Measurements from ENCODE around the gene KAZN. TPM values are rescaled to one million over a fixed set of nuclear protein-coding genes. Genes with fewer than 3 reads are reported as not detected.
A peak's percentile ranks its signal among the peaks of the same experiment; 100 is the strongest.

Gene KAZN
- total RNA-seq, 1 donor from 2014 or later, result 2.8 TPM

DNA sequence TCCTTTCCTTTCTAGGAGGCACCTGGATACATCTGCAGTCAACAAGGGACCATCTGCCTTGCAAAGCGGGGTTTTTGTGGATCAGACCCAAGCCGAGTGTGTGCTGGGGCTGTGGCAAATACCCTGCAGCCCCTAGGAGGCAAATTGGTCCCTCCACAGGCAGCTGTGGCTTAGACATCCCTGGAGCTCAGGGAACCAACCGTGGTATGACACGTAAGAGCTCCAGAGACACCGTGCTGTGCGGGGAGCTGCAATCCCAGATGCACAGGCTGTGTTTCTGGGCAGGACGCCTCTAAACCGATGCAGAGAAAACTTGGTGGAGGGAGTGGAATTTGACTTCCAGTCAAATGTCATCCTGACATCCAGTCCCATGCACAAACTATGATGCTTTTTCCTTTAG is 141.5 kb downstream of the KAZN start:
- no peak for DNase-seq (ENCODE audit: low read depth)
- Histone ChIP-seq H3K36me3 (ENCODE audit: control insufficient read depth, insufficient read depth, low read length) (no peaks in the 10 kb centered on the region), H3K4me3 (ENCODE audit: low read depth, low read length) (no peak overlapping the region), H3K27me3 (ENCODE audit: control insufficient read depth, insufficient read depth, low read length) (no peaks in the 10 kb centered on the region)
- TF ChIP-seq, protein P1, sequence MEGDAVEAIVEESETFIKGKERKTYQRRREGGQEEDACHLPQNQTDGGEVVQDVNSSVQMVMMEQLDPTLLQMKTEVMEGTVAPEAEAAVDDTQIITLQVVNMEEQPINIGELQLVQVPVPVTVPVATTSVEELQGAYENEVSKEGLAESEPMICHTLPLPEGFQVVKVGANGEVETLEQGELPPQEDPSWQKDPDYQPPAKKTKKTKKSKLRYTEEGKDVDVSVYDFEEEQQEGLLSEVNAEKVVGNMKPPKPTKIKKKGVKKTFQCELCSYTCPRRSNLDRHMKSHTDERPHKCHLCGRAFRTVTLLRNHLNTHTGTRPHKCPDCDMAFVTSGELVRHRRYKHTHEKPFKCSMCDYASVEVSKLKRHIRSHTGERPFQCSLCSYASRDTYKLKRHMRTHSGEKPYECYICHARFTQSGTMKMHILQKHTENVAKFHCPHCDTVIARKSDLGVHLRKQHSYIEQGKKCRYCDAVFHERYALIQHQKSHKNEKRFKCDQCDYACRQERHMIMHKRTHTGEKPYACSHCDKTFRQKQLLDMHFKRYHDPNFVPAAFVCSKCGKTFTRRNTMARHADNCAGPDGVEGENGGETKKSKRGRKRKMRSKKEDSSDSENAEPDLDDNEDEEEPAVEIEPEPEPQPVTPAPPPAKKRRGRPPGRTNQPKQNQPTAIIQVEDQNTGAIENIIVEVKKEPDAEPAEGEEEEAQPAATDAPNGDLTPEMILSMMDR (IDR thresholded peaks at IDR 0.05; ENCODE audit: insufficient read depth, low read length, poor library complexity, severe bottlenecking), result no peak

DNA sequence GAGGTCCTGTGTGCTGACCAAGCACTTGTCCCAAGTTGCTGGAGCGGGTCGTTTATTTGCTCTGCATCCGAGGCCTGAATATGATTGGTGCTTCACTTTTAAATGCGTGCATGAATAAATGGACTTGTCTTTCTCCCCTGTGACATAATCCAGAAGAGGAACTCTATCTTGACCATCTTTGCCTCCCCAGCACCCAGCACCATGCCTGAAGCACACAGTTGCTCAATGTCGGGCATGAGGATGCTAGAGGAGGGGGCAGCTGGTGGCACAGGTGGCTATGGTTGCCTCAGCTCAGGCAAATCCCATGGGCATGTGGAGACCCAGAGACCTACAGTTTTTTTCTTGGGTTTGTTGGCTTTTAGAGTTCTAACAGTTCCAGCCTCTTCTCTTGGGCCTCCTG is 142.6 kb downstream of the KAZN start:
- Histone ChIP-seq H3K4me3 (ENCODE audit: low read depth, low read length) (no peak overlapping the region), H3K36me3 (ENCODE audit: control insufficient read depth, insufficient read depth, low read length) (no peaks in the 10 kb centered on the region), H3K27me3 (ENCODE audit: control insufficient read depth, insufficient read depth, low read length) (no peaks in the 10 kb centered on the region)
- DNase-seq (ENCODE audit: low read depth), result no peak
- TF ChIP-seq, protein P1 (IDR thresholded peaks at IDR 0.05; ENCODE audit: insufficient read depth, low read length, poor library complexity, severe bottlenecking), result no peak

DNA sequence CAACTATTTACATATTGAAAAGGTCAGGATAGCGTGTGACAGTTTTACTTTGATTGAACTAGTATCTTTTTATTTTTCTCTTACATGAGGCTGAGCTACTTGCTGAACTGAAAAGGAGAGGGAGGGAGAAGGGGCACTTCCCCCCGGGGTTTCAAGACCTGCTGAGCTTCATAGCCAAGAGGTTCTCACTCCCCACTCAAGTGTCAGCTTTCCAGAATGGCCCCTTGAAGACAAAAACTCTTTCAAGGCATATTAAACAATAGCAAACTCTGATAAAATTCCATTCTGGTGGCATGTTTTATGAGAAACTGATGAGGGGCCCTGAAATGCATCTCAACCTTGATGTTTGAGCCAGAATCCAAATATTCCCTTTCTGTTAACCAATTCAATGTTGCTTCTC is 143.0 kb downstream of the KAZN start:
- no peaks in the 10 kb centered on the region for H3K27me3 ChIP-seq (ENCODE audit: control insufficient read depth, insufficient read depth, low read length)
- TF ChIP-seq, protein P1 (IDR thresholded peaks at IDR 0.05; ENCODE audit: insufficient read depth, low read length, poor library complexity, severe bottlenecking), result no peak
- H3K4me3 ChIP-seq (ENCODE audit: low read depth, low read length), result no peak overlapping the region
- H3K36me3 ChIP-seq (ENCODE audit: control insufficient read depth, insufficient read depth, low read length), result no peaks in the 10 kb centered on the region
- no peak for DNase-seq (ENCODE audit: low read depth)

DNA sequence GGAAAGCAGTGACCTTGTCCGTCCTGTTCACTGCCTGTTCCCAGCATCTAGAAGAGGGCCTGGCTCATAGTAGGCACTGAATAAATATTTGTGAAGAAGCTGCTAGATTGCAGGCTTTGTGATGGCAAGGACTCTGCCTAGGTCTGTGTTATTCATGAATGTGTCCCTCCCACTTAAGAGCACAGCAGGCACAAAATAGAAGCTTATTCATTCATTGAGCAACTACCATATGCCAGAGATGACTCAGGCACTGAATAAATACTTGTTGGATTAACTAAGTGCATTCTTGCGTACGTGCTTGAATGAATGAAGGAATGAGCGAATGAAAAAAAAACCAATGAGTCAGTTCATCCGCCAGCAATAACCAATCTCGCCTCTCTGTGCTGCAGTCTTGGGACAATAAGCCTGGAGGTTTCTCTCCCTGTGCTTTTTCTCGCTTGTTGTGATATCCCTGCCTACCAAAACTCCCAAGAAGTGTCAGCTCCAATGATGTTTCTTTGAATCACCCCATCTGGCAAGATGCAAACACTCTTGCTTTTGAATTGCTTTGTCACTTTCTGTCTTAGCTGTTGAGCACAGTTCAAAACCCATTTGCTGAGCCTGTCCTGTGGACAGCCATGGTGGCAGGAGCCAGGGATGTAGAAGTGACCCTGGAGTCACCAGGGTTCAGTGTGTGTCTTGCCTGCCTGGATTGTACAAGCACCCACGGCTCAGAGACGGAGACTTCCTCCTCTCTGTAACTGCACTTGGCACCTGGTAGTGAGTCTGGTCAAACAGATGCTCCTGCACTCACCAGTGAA is 143.9 kb downstream of the KAZN start:
- peak; percentile 97 for DNase-seq (ENCODE audit: low read depth)
- H3K27me3 ChIP-seq (ENCODE audit: control insufficient read depth, insufficient read depth, low read length), result no peaks in the 10 kb centered on the region
- TF ChIP-seq, protein P1 (IDR thresholded peaks at IDR 0.05; ENCODE audit: insufficient read depth, low read length, poor library complexity, severe bottlenecking), result no peak
- no peak overlapping the region for H3K4me3 ChIP-seq (ENCODE audit: low read depth, low read length)
- no peaks in the 10 kb centered on the region for H3K36me3 ChIP-seq (ENCODE audit: control insufficient read depth, insufficient read depth, low read length)

DNA sequence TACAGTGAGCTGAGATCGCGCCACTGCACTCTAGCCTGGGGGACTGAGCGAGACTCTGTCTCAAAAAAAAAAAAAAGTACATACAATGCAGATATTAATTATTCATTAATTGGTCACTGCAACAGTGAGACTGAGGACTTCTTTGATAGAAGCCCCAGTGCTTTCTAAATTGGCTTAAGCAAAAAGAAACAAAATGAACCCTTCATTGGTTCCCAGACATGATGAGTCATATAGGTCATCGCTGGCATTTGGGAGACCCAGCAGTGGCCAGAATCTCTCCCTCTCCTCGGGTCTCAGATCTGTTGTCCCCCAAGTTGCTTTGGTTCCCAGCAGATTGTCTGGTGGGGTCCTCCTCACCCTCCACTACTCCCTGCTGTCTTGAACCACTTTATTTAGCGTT is 144.9 kb downstream of the KAZN start:
- DNase-seq (ENCODE audit: low read depth), result no peak
- H3K27me3 ChIP-seq (ENCODE audit: control insufficient read depth, insufficient read depth, low read length), result no peaks in the 10 kb centered on the region
- H3K36me3 ChIP-seq (ENCODE audit: control insufficient read depth, insufficient read depth, low read length), result no peaks in the 10 kb centered on the region
- no peak overlapping the region for H3K4me3 ChIP-seq (ENCODE audit: low read depth, low read length)
- TF ChIP-seq, protein P1 (IDR thresholded peaks at IDR 0.05; ENCODE audit: insufficient read depth, low read length, poor library complexity, severe bottlenecking), result no peak

All from kidney epithelial cell (primary cell).